ENCODE data around the gene PHTF2. TPM values are rescaled to one million over a fixed set of nuclear protein-coding genes. Genes with fewer than 3 reads are reported as not detected.

Gene PHTF2
- polyA plus RNA-seq, 3 donors = 10.1 to 34.3 (median 10.3) TPM

- no peak overlapping the region for H3K27ac ChIP-seq (ENCODE audit: low read depth in 1 of 2, low read length in 2 of 2)
- DNase-seq = no peak
- Mint-ChIP-seq H3K36me3 (peaks cover 2 to 5% of the 10 kb centered on the region in 2 donors), H3K27ac (no peak overlapping the region), H3K4me3 (no peak overlapping the region), H3K4me1 (peaks cover 18% of the 10 kb centered on the region), H3K9me3 (no peaks in the 10 kb centered on the region), H3K27me3 (ENCODE audit: low read depth in 3 of 3) (no peaks in the 10 kb centered on the region)
- no peaks in the 10 kb centered on the region for H3K36me3 ChIP-seq (replicated peaks in 1 of 2; ENCODE audit: control insufficient read depth in 1 of 2, insufficient read depth in 2 of 2, low read length in 2 of 2)
- no peak overlapping the region for H3K9ac ChIP-seq (ENCODE audit: insufficient read depth, low read length, poor library complexity, severe bottlenecking)
- intact Hi-C loops (cut with micrococcal nuclease) = no loop called here
- H2AFZ ChIP-seq (ENCODE audit: insufficient read depth, low read depth, low read length, poor library complexity, severe bottlenecking) = no peak overlapping the region
- H3K4me3 ChIP-seq (replicated peaks in 1 of 3; ENCODE audit: low read depth in 2 of 3, low read length in 3 of 3) = no peak overlapping the region
- peaks cover 38% of the 10 kb centered on the region for H3K79me2 ChIP-seq (ENCODE audit: insufficient read depth, low read length)
- H4K20me1 ChIP-seq (ENCODE audit: insufficient read depth, low read length) = peaks cover 15% of the 10 kb centered on the region
- no peak for TF ChIP-seq CTCF (IDR thresholded peaks at IDR 0.05)
- H3K27me3 ChIP-seq (ENCODE audit: control insufficient read depth in 2 of 2, insufficient read depth in 2 of 2, low read length in 2 of 2) = no peaks in the 10 kb centered on the region
- WGBS (ENCODE audit: insufficient coverage) = no CpG with 5 or more reads among the region's 2 CpGs
- H3K9me3 ChIP-seq (replicated peaks in 1 of 2; ENCODE audit: control insufficient read depth in 1 of 2, insufficient read depth in 1 of 2, low read length in 2 of 2) = no peaks in the 10 kb centered on the region
- no peak overlapping the region for H3K4me2 ChIP-seq (replicated peaks; ENCODE audit: extremely low read depth, low read length, poor library complexity, severe bottlenecking)
- H3K4me1 ChIP-seq (ENCODE audit: control insufficient read depth in 1 of 2, insufficient read depth in 2 of 2, low read length in 2 of 2) = peaks cover 3 to 12% of the 10 kb centered on the region in 2 donors
Measured at GRCh38 chr7:77863860-77864259, 65.3 kb downstream of the PHTF2 start.

DNA sequence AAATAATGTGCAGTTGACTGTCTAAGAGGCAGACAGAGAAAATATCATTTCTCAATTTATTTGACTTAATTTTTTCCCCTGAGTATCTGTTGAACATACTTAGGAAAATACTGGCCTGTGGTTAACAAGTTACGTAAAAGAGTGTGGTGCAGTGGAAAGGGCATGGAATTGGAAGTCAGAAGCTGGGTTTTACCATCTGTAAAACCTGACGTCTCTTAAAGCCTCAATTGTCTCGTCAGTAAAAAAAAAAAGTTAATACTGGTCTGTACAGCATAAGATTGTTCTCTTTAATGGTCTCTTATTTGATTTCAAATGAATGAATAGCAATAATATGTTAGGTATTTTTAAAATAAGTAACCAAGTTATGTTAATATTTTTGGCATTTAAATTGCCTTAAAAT lies 67.8 kb downstream of the PHTF2 start:
- H3K9me3 ChIP-seq (replicated peaks in 1 of 2; ENCODE audit: control insufficient read depth in 1 of 2, insufficient read depth in 1 of 2, low read length in 2 of 2) = no peaks in the 10 kb centered on the region
- no peaks in the 10 kb centered on the region for H3K27me3 Mint-ChIP-seq (ENCODE audit: low read depth in 3 of 3)
- WGBS (ENCODE audit: insufficient coverage) = no CpG with 5 or more reads among the region's 3 CpGs
- H3K36me3 ChIP-seq (replicated peaks in 1 of 2; ENCODE audit: control insufficient read depth in 1 of 2, insufficient read depth in 2 of 2, low read length in 2 of 2) = no peaks in the 10 kb centered on the region
- peak overlapping the region in 2 of 7 donors; percentile 3 to 34 for H3K27ac Mint-ChIP-seq
- DNase-seq = no peak
- H4K20me1 ChIP-seq (ENCODE audit: insufficient read depth, low read length) = peaks cover 7% of the 10 kb centered on the region
- H3K36me3 Mint-ChIP-seq = peaks cover 16 to 17% of the 10 kb centered on the region in 2 donors
- H3K27ac ChIP-seq (ENCODE audit: low read depth in 1 of 2, low read length in 2 of 2) = no peak overlapping the region
- H3K4me3 Mint-ChIP-seq = no peak overlapping the region
- H3K9ac ChIP-seq (ENCODE audit: insufficient read depth, low read length, poor library complexity, severe bottlenecking) = no peak overlapping the region
- no peaks in the 10 kb centered on the region for H3K27me3 ChIP-seq (ENCODE audit: control insufficient read depth in 2 of 2, insufficient read depth in 2 of 2, low read length in 2 of 2)
- TF ChIP-seq CTCF (IDR thresholded peaks at IDR 0.05) = no peak
- H3K4me1 Mint-ChIP-seq = peaks cover 17% of the 10 kb centered on the region
- no peak overlapping the region for H2AFZ ChIP-seq (ENCODE audit: insufficient read depth, low read depth, low read length, poor library complexity, severe bottlenecking)
- H3K4me1 ChIP-seq (ENCODE audit: control insufficient read depth in 1 of 2, insufficient read depth in 2 of 2, low read length in 2 of 2) = peaks cover 3 to 12% of the 10 kb centered on the region in 2 donors
- peaks cover 0 to 5% (median 2%) of the 10 kb centered on the region in 7 donors for H3K9me3 Mint-ChIP-seq
- peaks cover 36% of the 10 kb centered on the region for H3K79me2 ChIP-seq (ENCODE audit: insufficient read depth, low read length)
- no peak overlapping the region for H3K4me3 ChIP-seq (replicated peaks in 1 of 3; ENCODE audit: low read depth in 2 of 3, low read length in 3 of 3)
- intact Hi-C loops (cut with micrococcal nuclease) = no loop called here
- H3K4me2 ChIP-seq (replicated peaks; ENCODE audit: extremely low read depth, low read length, poor library complexity, severe bottlenecking) = no peak overlapping the region

Data from CD14-positive monocyte (primary cell).